ENCODE results near the gene DGKH. TPM values are rescaled to one million over a fixed set of nuclear protein-coding genes. Genes with fewer than 3 reads are reported as not detected.

DGKH gene
- total and polyA plus RNA-seq, 10 of the 15 experiments (the other 5 are each of a cell fraction or from before 2014, with no cell fraction given): 1.3 to 15.2 (median 7.3) TPM

GRCh38 chr13:42039946-42040729, 8.3 kb upstream of the DGKH start (continued):
- TF ChIP-seq HDAC6 (IDR thresholded peaks at IDR 0.05; ENCODE audit: unreplicated experiment) (no peak), TCF7 (IDR thresholded peaks at IDR 0.05; ENCODE audit: borderline replicate concordance) (no peak), HDAC2 (IDR thresholded peaks at IDR 0.05) (no peak), ZSCAN29 (IDR thresholded peaks at IDR 0.05) (0 out of 2 replicates have a peak, but pooled peaks have one; percentile 14), POU2F2 (IDR thresholded peaks at IDR 0.05; ENCODE audit: borderline replicate concordance, low read depth, low read length) (peak; percentile 90; the same call in 2 of the 3 replicates), ZBTB33 (IDR thresholded peaks at IDR 0.05) (no peak), CEBPB (IDR thresholded peaks at IDR 0.05; ENCODE audit: borderline replicate concordance in 1 of 2, low read depth in 2 of 2, low read length in 2 of 2) (no peak), POLR2A (IDR thresholded peaks at IDR 0.05; ENCODE audit: low read depth, low read length) (peak; percentile 97), FOXM1 (IDR thresholded peaks at IDR 0.05; ENCODE audit: low read depth, low read length) (no peak), ZBTB11 (CRISPR knock-in tag; IDR thresholded peaks at IDR 0.05) (peak; percentile 46; the same call in 1 of the 2 replicates), CBFB (IDR thresholded peaks at IDR 0.05; ENCODE audit: low read depth) (no peak), FOS (IDR thresholded peaks at IDR 0.05; ENCODE audit: borderline replicate concordance, extremely low read depth, insufficient read length) (no peak), BMI1 (IDR thresholded peaks at IDR 0.05; ENCODE audit: borderline replicate concordance) (no peak), JUNB (IDR thresholded peaks at IDR 0.05) (no peak), ZNF274 (IDR thresholded peaks at IDR 0.05; ENCODE audit: insufficient read depth, insufficient read length) (no peak), KLF5 (IDR thresholded peaks at IDR 0.05; ENCODE audit: partially characterized antibody) (no peak), CREM (IDR thresholded peaks at IDR 0.05; ENCODE audit: low read depth) (0 out of 2 replicates have a peak, but pooled peaks have one; percentile 21), ZNF207 (IDR thresholded peaks at IDR 0.05; ENCODE audit: borderline replicate concordance) (peak; percentile 53; the same call in 1 of the 2 replicates), TCF3 (IDR thresholded peaks at IDR 0.05; ENCODE audit: borderline replicate concordance, insufficient read depth, low read depth, low read length) (peak; percentile 79; the same call in 1 of the 2 replicates), BCL11A (IDR thresholded peaks at IDR 0.05; ENCODE audit: low read depth, low read length) (peak; percentile 6; the same call in 1 of the 2 replicates), TBL1XR1 (IDR thresholded peaks at IDR 0.05; ENCODE audit: low read depth, low read length) (no peak), ZNF687 (IDR thresholded peaks at IDR 0.05) (peak; percentile 72; the same call in 1 of the 2 replicates), CBX3 (IDR thresholded peaks at IDR 0.05; ENCODE audit: borderline replicate concordance, low read depth) (no peak)
